Nephron (organoid): Measurements from ENCODE around the gene VAMP1.

Experiments used
- H3K27ac Mint-ChIP-seq, 3 experiments: 2 replicates each; pipeline ENCODE4 v1.8.0; 2020; ENCODE audit warnings: mixed read lengths in 3 of 3, mild to moderate bottlenecking in 2 of 3, moderate library complexity in 1 of 3
- H3K27me3 Mint-ChIP-seq: 2 replicates; pipeline ENCODE4 v1.8.0; 2021; ENCODE audit warnings: low read depth, mild to moderate bottlenecking, moderate library complexity, mixed read lengths
- H3K36me3 Mint-ChIP-seq: 2 replicates; pipeline ENCODE4 v1.8.0; 2020; ENCODE audit warnings: low read depth, mixed read lengths
- H3K4me1 Mint-ChIP-seq: 2 replicates; pipeline ENCODE4 v1.8.0; 2020; ENCODE audit warnings: mixed read lengths
- H3K4me3 Mint-ChIP-seq, 3 experiments: 2 replicates each; pipeline ENCODE4 v1.8.0; 2020; ENCODE audit warnings: mild to moderate bottlenecking in 3 of 3, mixed read lengths in 3 of 3, moderate library complexity in 2 of 3
- H3K9me3 Mint-ChIP-seq: 2 replicates; pipeline ENCODE4 v1.8.0; 2020; ENCODE audit warnings: mixed read lengths
- CTCF ChIP-seq, 3 experiments: fragments of 200-600 bp; sonication (generic); IDR thresholded peaks; one replicate each; pipeline ENCODE4 v1.5.0; 2021; ENCODE audit warnings: antibody characterized with exemption in 3 of 3; ENCODE audit not compliant: unreplicated experiment in 3 of 3

Gene VAMP1

DNA sequence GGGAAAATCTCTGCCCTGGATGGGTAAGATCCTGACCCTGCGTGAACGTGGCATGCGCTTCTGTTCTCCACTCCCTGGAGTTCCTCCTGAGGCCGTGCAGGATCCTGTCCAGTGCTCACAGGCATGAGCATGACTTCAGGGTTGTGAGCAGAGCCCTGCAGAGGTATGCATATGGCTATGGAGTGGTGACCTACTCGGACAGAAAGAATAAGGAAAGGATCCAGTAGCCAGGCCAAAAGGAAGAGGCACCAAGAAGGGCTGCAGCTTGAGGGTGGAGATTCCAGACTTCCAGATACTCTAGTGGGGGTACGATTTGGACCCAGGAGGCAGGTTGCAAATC is 46.5 kb downstream of the VAMP1 start:
- no peaks in the 10 kb centered on the region for H3K4me1 Mint-ChIP-seq
- H3K4me3 Mint-ChIP-seq = no peak overlapping the region
- H3K27me3 Mint-ChIP-seq = no peaks in the 10 kb centered on the region

GRCh38 chr12:6423267-6424007 is 47.0 kb downstream of the VAMP1 start:
- Mint-ChIP-seq H3K27me3 (no peaks in the 10 kb centered on the region), H3K36me3 (no peaks in the 10 kb centered on the region), H3K4me3 (no peak overlapping the region), H3K4me1 (no peaks in the 10 kb centered on the region), H3K27ac (no peak overlapping the region), H3K9me3 (no peaks in the 10 kb centered on the region)
- peak; percentile 81 to 88 (median 83) for TF ChIP-seq CTCF (IDR thresholded peaks at IDR 0.05; ENCODE audit: unreplicated experiment in 3 of 3)

More for the DNA sequence above, 46.5 kb downstream of the VAMP1 start:
- Mint-ChIP-seq H3K36me3 (no peaks in the 10 kb centered on the region), H3K27ac (no peak overlapping the region), H3K9me3 (no peaks in the 10 kb centered on the region)
- no peak for TF ChIP-seq CTCF (IDR thresholded peaks at IDR 0.05; ENCODE audit: unreplicated experiment in 3 of 3)

GRCh38 chr12:6420364-6420763 is 50.1 kb downstream of the VAMP1 start:
- Mint-ChIP-seq H3K36me3 (no peaks in the 10 kb centered on the region), H3K27me3 (no peaks in the 10 kb centered on the region), H3K9me3 (peaks cover 3% of the 10 kb centered on the region), H3K4me1 (no peaks in the 10 kb centered on the region), H3K27ac (no peak overlapping the region), H3K4me3 (no peak overlapping the region)
- no peak for TF ChIP-seq CTCF (IDR thresholded peaks at IDR 0.05; ENCODE audit: unreplicated experiment in 3 of 3)

DNA sequence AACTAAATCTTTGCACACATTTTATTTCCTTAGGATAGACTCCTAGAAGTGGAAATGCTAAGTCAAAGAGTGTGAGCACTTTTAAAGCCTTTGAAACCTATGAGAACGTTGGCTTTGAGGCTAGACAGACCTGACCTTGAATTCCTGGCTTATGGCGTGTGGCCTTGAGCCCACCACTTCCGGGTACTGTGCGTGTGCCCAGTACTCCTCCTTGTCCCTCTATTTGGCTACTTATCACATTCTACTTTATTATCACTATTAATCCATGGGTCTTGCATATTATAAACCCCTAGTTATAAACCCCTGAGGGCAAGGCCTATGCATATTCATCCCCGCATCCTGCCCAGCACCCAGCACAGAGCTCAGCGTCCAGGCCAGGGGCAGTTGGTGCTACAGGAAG is 51.7 kb downstream of the VAMP1 start:
- Mint-ChIP-seq H3K4me3 (no peak overlapping the region), H3K36me3 (no peaks in the 10 kb centered on the region), H3K4me1 (no peaks in the 10 kb centered on the region), H3K9me3 (peaks cover 3% of the 10 kb centered on the region), H3K27me3 (no peaks in the 10 kb centered on the region), H3K27ac (no peak overlapping the region)
- TF ChIP-seq CTCF (IDR thresholded peaks at IDR 0.05; ENCODE audit: unreplicated experiment in 3 of 3) = no peak

GRCh38 chr12:6416596-6416995 is 53.9 kb downstream of the VAMP1 start:
- H3K36me3 Mint-ChIP-seq = no peaks in the 10 kb centered on the region
- no peak overlapping the region for H3K27ac Mint-ChIP-seq
- no peaks in the 10 kb centered on the region for H3K27me3 Mint-ChIP-seq
- no peak for TF ChIP-seq CTCF (IDR thresholded peaks at IDR 0.05; ENCODE audit: unreplicated experiment in 3 of 3)
- H3K4me3 Mint-ChIP-seq = no peak overlapping the region
- H3K4me1 Mint-ChIP-seq = no peaks in the 10 kb centered on the region
- peaks cover 6% of the 10 kb centered on the region for H3K9me3 Mint-ChIP-seq
